LNCAP (cell line): ENCODE data around the gene FMO5.

ENCODE experiments used
- CTCF ChIP-seq: fragments of 450-650 bp; IDR thresholded peaks from 2 replicates; pipeline ENCODE4 v1.5.1; 2017; ENCODE audit warnings: mild to moderate bottlenecking

Gene FMO5

DNA sequence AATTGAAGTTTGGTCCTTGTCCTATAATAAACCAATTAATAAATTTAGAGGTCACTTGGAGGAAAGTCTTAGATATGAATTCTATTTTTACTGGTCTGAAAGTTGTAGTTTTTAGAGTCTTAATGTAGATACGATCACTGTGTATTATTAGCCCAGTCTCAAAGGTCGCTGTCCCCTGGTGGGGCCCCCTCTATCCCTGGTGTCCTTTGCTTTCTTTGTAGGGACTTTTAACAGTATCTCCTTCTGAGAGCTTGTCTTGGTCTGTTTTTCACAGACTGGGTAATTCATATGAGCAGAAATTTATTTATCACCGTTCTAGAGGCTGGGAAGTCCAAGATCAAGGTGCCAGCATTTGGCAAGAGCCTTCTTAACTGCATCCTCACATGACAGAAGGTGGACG is 35.8 kb upstream of the FMO5 start:
- TF ChIP-seq CTCF: no peak

DNA sequence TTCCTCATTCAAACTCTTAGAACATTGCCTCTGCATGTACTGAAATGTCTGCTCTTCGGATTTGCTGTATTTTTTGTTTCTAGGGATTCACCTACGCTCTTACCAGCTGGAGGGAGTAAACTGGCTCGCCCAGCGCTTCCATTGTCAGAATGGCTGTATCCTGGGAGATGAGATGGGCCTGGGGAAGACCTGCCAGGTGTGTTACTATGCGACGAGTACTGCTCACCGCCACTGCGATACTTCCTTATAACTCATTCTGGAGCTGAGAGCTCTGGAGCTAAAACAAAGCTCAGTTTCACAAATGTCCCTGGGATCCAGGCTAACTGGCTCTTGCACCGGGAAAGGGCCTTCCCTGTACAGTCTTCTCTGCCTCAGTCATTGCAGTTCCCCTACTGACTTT is 27.4 kb upstream of the FMO5 start:
- TF ChIP-seq CTCF: no peak

GRCh38 chr1:147247656-147248238 is 22.6 kb upstream of the FMO5 start:
- TF ChIP-seq CTCF: no peak

- no peak for TF ChIP-seq CTCF
These were observed 21.9 kb upstream of the FMO5 start for GRCh38 chr1:147246910-147247655.

GRCh38 chr1:147246044-147246690 is 21.0 kb upstream of the FMO5 start:
- TF ChIP-seq CTCF: no peak

DNA sequence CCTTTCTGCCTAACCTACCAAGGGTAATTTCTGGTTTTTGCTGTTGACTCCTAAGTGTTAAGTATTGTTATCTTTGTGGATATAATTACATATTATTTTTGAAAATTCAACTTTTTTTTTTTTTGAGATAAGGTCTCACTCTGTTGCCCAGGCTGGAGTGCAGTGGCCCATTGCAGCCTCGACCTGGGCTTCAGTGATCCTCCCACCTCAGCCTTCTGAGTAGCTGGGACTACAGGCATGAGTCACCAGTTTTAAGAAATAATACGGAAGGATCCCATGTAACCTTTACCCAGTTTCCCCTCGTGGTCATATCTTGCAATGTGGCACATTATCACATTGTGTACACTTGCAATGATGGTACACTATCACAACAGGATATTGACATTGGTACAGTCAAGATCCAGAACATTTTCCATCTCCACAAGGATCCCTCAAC is 20.5 kb upstream of the FMO5 start:
- TF ChIP-seq CTCF: no peak

DNA sequence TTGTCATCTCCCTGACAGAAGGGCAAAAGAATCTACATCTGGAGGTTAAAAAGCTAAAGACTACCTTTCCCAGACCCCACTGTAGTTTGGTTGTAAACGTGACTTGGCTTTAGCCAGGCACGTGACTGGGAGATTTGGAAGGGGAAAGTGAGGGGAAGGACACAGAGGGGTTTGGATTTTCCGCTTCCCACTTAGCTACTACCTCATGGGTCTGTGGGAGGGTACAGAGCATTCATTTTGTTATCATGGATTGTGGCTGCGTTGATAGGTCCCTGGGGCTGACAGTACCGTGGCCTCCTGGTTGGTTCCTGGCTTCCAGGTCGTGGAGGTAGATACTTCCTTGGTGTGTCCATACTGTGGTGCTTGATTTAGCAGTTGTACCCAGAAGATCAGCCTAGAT is 20.0 kb upstream of the FMO5 start:
- no peak for TF ChIP-seq CTCF
